ENCODE measurements around the gene PDLIM5. TPM values are rescaled to one million over a fixed set of nuclear protein-coding genes. Genes with fewer than 3 reads are reported as not detected.

PDLIM5 gene
- total RNA-seq, 1 donor from 2014 or later = 60.7 TPM

GRCh38 chr4:94649381-94650133 lies 197.8 kb downstream of the PDLIM5 start:
- Mint-ChIP-seq H3K4me1 (peaks cover 56% of the 10 kb centered on the region), H3K36me3 (peaks cover 22% of the 10 kb centered on the region), H3K4me3 (no peak overlapping the region), H3K9me3 (peaks cover 12% of the 10 kb centered on the region), H3K27ac (no peak overlapping the region), H3K27me3 (ENCODE audit: low read depth) (no peaks in the 10 kb centered on the region)
- DNase-seq (ENCODE audit: low spot score in 2 of 2, unreplicated experiment in 2 of 2) = no peak
- TF ChIP-seq CTCF (IDR thresholded peaks at IDR 0.05; ENCODE audit: unreplicated experiment) = no peak

GRCh38 chr4:94650134-94650495 lies 198.4 kb downstream of the PDLIM5 start:
- DNase-seq (ENCODE audit: low spot score in 2 of 2, unreplicated experiment in 2 of 2) = no peak
- TF ChIP-seq CTCF (IDR thresholded peaks at IDR 0.05; ENCODE audit: unreplicated experiment) = no peak
- Mint-ChIP-seq H3K27me3 (ENCODE audit: low read depth) (no peaks in the 10 kb centered on the region), H3K36me3 (peaks cover 19% of the 10 kb centered on the region), H3K4me3 (no peak overlapping the region), H3K4me1 (peaks cover 59% of the 10 kb centered on the region), H3K27ac (peak overlapping the region; percentile 59), H3K9me3 (peaks cover 9% of the 10 kb centered on the region)

GRCh38 chr4:94650690-94651089 lies 198.9 kb downstream of the PDLIM5 start:
- H3K27me3 Mint-ChIP-seq (ENCODE audit: low read depth) = no peaks in the 10 kb centered on the region
- peaks cover 6% of the 10 kb centered on the region for H3K9me3 Mint-ChIP-seq
- no peak overlapping the region for H3K4me3 Mint-ChIP-seq
- peaks cover 16% of the 10 kb centered on the region for H3K36me3 Mint-ChIP-seq
- H3K4me1 Mint-ChIP-seq = peaks cover 61% of the 10 kb centered on the region
- no peak for TF ChIP-seq CTCF (IDR thresholded peaks at IDR 0.05; ENCODE audit: unreplicated experiment)
- H3K27ac Mint-ChIP-seq = peak overlapping the region; percentile 59
- no peak for DNase-seq (ENCODE audit: low spot score in 2 of 2, unreplicated experiment in 2 of 2)

GRCh38 chr4:94653095-94653649 lies 201.4 kb downstream of the PDLIM5 start:
- H3K4me1 Mint-ChIP-seq = peaks cover 57% of the 10 kb centered on the region
- TF ChIP-seq CTCF (IDR thresholded peaks at IDR 0.05; ENCODE audit: unreplicated experiment) = no peak
- H3K27me3 Mint-ChIP-seq (ENCODE audit: low read depth) = no peaks in the 10 kb centered on the region
- no peaks in the 10 kb centered on the region for H3K9me3 Mint-ChIP-seq
- H3K4me3 Mint-ChIP-seq = no peak overlapping the region
- H3K36me3 Mint-ChIP-seq = peaks cover 9% of the 10 kb centered on the region
- H3K27ac Mint-ChIP-seq = peak overlapping the region; percentile 74
- no peak for DNase-seq (ENCODE audit: low spot score in 2 of 2, unreplicated experiment in 2 of 2)

- TF ChIP-seq CTCF (IDR thresholded peaks at IDR 0.05; ENCODE audit: unreplicated experiment) = no peak
- no peaks in the 10 kb centered on the region for H3K9me3 Mint-ChIP-seq
- H3K4me3 Mint-ChIP-seq = no peak overlapping the region
- H3K27ac Mint-ChIP-seq = peak overlapping the region; percentile 51
- H3K4me1 Mint-ChIP-seq = peaks cover 57% of the 10 kb centered on the region
- H3K27me3 Mint-ChIP-seq (ENCODE audit: low read depth) = no peaks in the 10 kb centered on the region
- no peak for DNase-seq (ENCODE audit: low spot score in 2 of 2, unreplicated experiment in 2 of 2)
- H3K36me3 Mint-ChIP-seq = peaks cover 7% of the 10 kb centered on the region
These were observed 202.4 kb downstream of the PDLIM5 start for GRCh38 chr4:94653984-94654609.

Measured in mesothelial cell of epicardium (in vitro differentiated cells).